ENCODE measurements around the gene PPEF1.

DNA sequence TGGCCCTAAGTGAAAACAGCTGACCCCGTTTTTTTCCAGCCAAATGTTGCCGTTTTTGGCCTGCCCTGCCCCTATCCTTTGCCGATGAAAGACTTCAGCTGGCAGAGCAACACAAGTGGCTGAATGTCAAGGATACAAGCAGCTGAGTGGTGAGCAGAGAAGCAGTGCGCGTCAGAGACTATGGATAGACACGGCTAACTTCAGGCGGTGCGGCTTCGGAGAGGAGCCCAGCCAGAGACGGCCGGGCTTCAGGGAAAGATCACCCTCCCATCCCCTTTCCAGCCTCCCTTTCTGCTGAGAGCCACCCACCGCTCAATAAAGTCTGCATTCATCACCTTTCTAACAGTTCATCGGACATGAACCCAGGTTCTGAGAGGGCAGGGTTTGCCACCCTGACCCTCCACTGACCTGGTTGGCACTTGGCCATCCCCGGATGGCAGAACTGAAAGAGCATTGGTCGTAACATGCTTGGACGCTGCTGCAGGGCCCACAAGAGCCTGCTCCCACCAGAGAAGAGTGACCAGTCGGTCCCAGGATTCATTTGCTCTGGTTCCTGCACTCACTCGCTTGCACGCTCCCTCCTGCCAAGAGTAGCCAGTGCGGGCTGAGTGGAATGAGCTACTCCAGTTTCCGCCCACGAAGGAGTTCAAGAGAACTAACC lies 125.8 kb downstream of the PPEF1 start:
- TF ChIP-seq EZH2 (IDR thresholded peaks at IDR 0.05) (no peak), POLR2AphosphoS5 (IDR thresholded peaks at IDR 0.05; ENCODE audit: borderline replicate concordance, low read depth, low read length) (no peak), FOXP2 (optimal IDR thresholded peaks at IDR 0.05; ENCODE audit: control extremely low read depth, extremely low read length, insufficient read depth) (no peak)

Measured in SK-N-MC (cell line).